Loucy (cell line): Measurements from ENCODE around the gene PROB1.

Experiments used
- H2AFZ ChIP-seq: fragments of 200-600 bp; sonication (generic); 2 replicates; pipeline ENCODE4 v1.6.0; 2016; ENCODE audit warnings: antibody characterized with exemption, mild to moderate bottlenecking, low read length, moderate library complexity
- H3F3A ChIP-seq: fragments of 200-600 bp; 2 replicates; pipeline ENCODE4 v1.6.0; 2016; ENCODE audit warnings: antibody characterized with exemption, low read depth, mild to moderate bottlenecking
- H3K27me3 ChIP-seq: fragments of 200-600 bp; sonication (generic); 2 replicates; pipeline ENCODE4 v1.6.1; 2014; ENCODE audit warnings: low read length, mild to moderate bottlenecking; ENCODE audit not compliant: insufficient read depth, poor library complexity, severe bottlenecking
- H3K36me3 ChIP-seq: fragments of 200-600 bp; sonication (generic); 2 replicates; pipeline ENCODE4 v1.6.1; 2016; ENCODE audit warnings: low read length; ENCODE audit not compliant: insufficient read depth
- H3K4me1 ChIP-seq: fragments of 200-600 bp; sonication (generic); 2 replicates; pipeline ENCODE4 v1.5.1; 2014; ENCODE audit warnings: low read length, mild to moderate bottlenecking; ENCODE audit not compliant: insufficient read depth, poor library complexity, severe bottlenecking
- H3K4me2 ChIP-seq: fragments of 200-600 bp; sonication (generic); 2 replicates; pipeline ENCODE4 v1.6.0; 2014; ENCODE audit warnings: antibody characterized with exemption, low read length, low read depth, mild to moderate bottlenecking; ENCODE audit not compliant: poor library complexity, severe bottlenecking
- H3K4me3 ChIP-seq: fragments of 200-600 bp; sonication (generic); 2 replicates; pipeline ENCODE4 v1.5.1; 2014; ENCODE audit warnings: low read length, mild to moderate bottlenecking, mixed read lengths; ENCODE audit not compliant: poor library complexity, severe bottlenecking
- H3K79me2 ChIP-seq: fragments of 200-600 bp; sonication (generic); 2 replicates; pipeline ENCODE4 v1.6.1; 2014; ENCODE audit warnings: low read length; ENCODE audit not compliant: insufficient read depth
- H3K9ac ChIP-seq: fragments of 200-600 bp; sonication (generic); 2 replicates; pipeline ENCODE4 v1.6.0; 2014; ENCODE audit warnings: mild to moderate bottlenecking, low read depth, low read length, moderate library complexity; ENCODE audit not compliant: poor library complexity, severe bottlenecking
- H3K9me2 ChIP-seq: fragments of 200-600 bp; sonication (generic); replicated peaks from 2 replicates; pipeline ENCODE4 v1.6.1; 2016; ENCODE audit warnings: low read depth, low read length, mixed read lengths
- H3K9me3 ChIP-seq: fragments of 200-600 bp; sonication (generic); 2 replicates; pipeline ENCODE4 v1.6.1; 2014; ENCODE audit warnings: mild to moderate bottlenecking, antibody characterized with exemption, low read length, low read depth; ENCODE audit not compliant: insufficient read depth
- H4K20me1 ChIP-seq: fragments of 200-600 bp; sonication (generic); 2 replicates; pipeline ENCODE4 v1.6.0; 2014; ENCODE audit warnings: antibody characterized with exemption, low read length, mild to moderate bottlenecking; ENCODE audit not compliant: insufficient read depth, poor library complexity, severe bottlenecking
- EZH2phosphoT487 ChIP-seq: fragments of 200-600 bp; IDR thresholded peaks from 2 replicates; pipeline ENCODE4 v1.6.1; 2018; ENCODE audit warnings: antibody characterized with exemption, mild to moderate bottlenecking, moderate library complexity, borderline replicate concordance
- TF ChIP-seq, protein P1 (sequence below): fragments of 200-600 bp; sonication (generic); conservative IDR thresholded peaks from 2 replicates; pipeline ENCODE4 v1.5.1; 2014; ENCODE audit warnings: mild to moderate bottlenecking, antibody characterized with exemption, low read length

PROB1 gene

DNA sequence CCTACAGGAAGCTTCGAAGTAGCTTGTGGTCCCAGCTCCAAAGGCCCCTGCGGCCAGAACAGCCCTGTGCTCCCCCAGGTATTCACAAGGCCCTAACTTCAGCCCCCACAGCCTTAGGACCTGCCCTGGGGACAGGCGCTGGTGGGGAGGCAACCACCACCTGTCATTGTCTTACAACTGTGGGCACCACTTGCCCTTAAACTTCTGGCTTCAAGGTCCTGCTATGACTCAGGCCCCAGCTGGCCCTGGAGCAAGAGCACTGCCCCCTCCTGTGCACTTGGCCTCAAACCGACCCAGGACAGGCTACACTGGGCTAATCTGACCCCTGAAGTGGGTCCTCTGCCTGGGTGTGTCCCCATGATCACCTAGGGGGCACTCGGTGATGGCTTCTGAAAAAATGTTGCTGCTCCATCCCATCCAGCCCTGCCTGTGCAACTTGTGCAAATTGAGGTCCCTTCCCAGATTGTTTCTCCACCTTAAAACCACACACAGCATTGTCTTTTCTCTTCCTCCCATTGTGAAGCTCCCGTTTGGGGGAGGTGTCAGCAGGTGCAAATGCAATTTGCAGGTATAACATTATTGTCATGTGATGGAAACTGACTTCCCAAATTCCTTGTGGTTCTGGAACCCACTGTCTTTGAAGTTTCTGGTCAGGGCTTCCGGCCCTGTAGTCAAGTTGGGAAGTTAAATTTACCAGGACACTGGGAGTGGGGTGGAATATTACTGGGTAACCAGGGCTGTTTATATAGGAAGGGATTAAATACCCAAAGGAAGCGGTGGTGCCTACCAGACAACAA lies 1.1 kb upstream of the PROB1 start:
- peaks cover 24% of the 10 kb centered on the region for H3K4me1 ChIP-seq
- no peak overlapping the region for H3K4me3 ChIP-seq
- no peak for TF ChIP-seq EZH2phosphoT487
- TF ChIP-seq, protein P1, sequence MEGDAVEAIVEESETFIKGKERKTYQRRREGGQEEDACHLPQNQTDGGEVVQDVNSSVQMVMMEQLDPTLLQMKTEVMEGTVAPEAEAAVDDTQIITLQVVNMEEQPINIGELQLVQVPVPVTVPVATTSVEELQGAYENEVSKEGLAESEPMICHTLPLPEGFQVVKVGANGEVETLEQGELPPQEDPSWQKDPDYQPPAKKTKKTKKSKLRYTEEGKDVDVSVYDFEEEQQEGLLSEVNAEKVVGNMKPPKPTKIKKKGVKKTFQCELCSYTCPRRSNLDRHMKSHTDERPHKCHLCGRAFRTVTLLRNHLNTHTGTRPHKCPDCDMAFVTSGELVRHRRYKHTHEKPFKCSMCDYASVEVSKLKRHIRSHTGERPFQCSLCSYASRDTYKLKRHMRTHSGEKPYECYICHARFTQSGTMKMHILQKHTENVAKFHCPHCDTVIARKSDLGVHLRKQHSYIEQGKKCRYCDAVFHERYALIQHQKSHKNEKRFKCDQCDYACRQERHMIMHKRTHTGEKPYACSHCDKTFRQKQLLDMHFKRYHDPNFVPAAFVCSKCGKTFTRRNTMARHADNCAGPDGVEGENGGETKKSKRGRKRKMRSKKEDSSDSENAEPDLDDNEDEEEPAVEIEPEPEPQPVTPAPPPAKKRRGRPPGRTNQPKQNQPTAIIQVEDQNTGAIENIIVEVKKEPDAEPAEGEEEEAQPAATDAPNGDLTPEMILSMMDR, result no peak
- no peak overlapping the region for H3K9ac ChIP-seq
- no peaks in the 10 kb centered on the region for H3K36me3 ChIP-seq
- H2AFZ ChIP-seq, result no peak overlapping the region
- H3K9me2 ChIP-seq, result no peaks in the 10 kb centered on the region
- H3K27me3 ChIP-seq, result no peaks in the 10 kb centered on the region
- no peaks in the 10 kb centered on the region for H3F3A ChIP-seq
- H4K20me1 ChIP-seq, result peaks cover 8% of the 10 kb centered on the region
- H3K79me2 ChIP-seq, result peaks cover 44% of the 10 kb centered on the region
- H3K9me3 ChIP-seq, result no peaks in the 10 kb centered on the region
- no peak overlapping the region for H3K4me2 ChIP-seq

DNA sequence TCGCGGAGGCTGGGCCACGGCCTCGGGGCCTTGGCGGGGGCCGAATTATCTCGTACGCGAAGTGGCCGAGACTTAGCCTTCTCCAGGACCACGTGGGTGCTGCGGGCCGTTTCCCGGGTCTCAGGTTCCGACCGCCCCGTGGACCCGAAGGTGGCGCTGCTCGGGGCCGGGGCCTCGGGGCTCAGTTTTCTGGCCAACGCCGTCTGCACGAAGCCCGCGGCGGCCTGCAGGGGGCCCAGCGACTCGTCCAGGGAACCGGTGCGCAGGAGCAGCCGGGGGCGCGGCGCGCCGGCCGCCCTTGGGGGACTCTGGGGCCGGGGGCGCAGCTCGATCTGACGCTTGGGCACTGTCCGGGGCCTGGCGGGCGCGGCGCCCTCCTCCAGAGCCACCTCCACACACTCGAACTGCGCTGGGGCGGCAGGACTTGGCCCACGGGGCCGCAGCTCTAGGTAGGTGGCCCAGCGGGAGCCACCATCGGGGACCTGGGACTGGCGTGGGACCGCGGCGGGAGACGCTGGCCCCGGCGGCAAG lies 716 bp downstream of the PROB1 start:
- no peaks in the 10 kb centered on the region for H3K9me2 ChIP-seq
- no peaks in the 10 kb centered on the region for H3K9me3 ChIP-seq
- TF ChIP-seq, protein P1, result no peak
- H3K4me2 ChIP-seq, result peak overlapping the region; percentile 87
- no peak overlapping the region for H2AFZ ChIP-seq
- no peak overlapping the region for H3K9ac ChIP-seq
- H3K4me1 ChIP-seq, result peaks cover 36% of the 10 kb centered on the region
- H3K79me2 ChIP-seq, result peaks cover 63% of the 10 kb centered on the region
- 0 out of 2 replicates have a peak, but pooled peaks cover 3% of the 10 kb centered on the region for H3K36me3 ChIP-seq
- peak overlapping the region; percentile 96 for H3K4me3 ChIP-seq
- H3F3A ChIP-seq, result no peaks in the 10 kb centered on the region
- peaks cover 11% of the 10 kb centered on the region for H4K20me1 ChIP-seq
- peaks cover 4% of the 10 kb centered on the region for H3K27me3 ChIP-seq

DNA sequence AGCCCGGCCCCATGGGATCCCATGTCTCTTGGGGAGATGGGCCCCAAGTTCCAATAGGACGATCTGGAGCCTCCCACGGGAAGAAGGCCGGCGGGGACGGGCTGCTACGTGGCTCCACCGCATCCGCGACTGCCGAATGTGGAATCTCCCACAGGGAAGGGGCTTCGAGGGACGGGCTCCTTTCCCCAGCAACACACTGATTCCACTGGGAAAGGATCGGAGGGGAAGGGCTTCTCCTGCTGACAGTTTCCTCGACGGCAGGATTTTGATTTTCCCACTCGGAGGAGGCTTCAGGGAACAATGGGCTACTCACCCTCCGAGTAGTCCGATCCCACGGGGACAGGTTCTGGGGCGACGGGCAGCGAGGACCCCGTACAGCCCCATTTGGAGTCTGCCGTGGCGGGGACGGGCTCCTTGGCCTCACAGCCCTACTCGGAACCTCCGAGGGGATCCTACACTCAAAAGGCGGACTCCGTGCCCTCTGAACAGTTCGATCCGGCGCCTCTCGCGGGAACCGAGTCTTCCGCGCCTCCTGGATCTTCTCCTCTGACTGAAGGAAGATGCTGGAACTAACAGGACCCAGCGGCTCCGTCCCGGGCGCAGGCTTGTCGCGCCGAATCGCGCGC lies 1.3 kb downstream of the PROB1 start:
- Histone ChIP-seq H3K79me2 (peaks cover 68% of the 10 kb centered on the region), H3K9ac (peak overlapping the region; percentile 99), H3K9me3 (no peaks in the 10 kb centered on the region), H3F3A (no peaks in the 10 kb centered on the region), H3K9me2 (no peaks in the 10 kb centered on the region), H3K27me3 (peaks cover 8% of the 10 kb centered on the region), H2AFZ (peak overlapping the region; percentile 92), H3K36me3 (0 out of 2 replicates have a peak, but pooled peaks cover 4% of the 10 kb centered on the region), H3K4me1 (peaks cover 36% of the 10 kb centered on the region), H4K20me1 (peaks cover 11% of the 10 kb centered on the region), H3K4me2 (peak overlapping the region; percentile 87), H3K4me3 (peak overlapping the region; percentile 96)
- no peak for TF ChIP-seq EZH2phosphoT487
- TF ChIP-seq, protein P1, result no peak
